Lower leg skin (tissue), 3 donors: ENCODE data around the gene GALNT12.

ENCODE experiments used
- CTCF ChIP-seq, 3 donors: fragments of 450-650 bp; IDR thresholded peaks; one replicate each; pipeline ENCODE4 v1.5.1; 2016; ENCODE audit warnings: antibody characterized with exemption in 3 of 3, mild to moderate bottlenecking in 3 of 3, moderate library complexity in 2 of 3
- POLR2A ChIP-seq, 2 donors: fragments of 450-650 bp; IDR thresholded peaks; one replicate each; pipeline ENCODE4 v1.6.1; 2016 to 2017; ENCODE audit warnings: antibody characterized with exemption in 2 of 2, mild to moderate bottlenecking in 1 of 2, moderate library complexity in 1 of 2

- TF ChIP-seq CTCF (IDR thresholded peaks at IDR 0.05) (no peak), POLR2A (IDR thresholded peaks at IDR 0.05) (no peak)
Observed at GRCh38 chr9:98763986-98764745, 43.3 kb upstream of the GALNT12 start.
